CMK (cell line): ENCODE results near the gene NFIX.

Experiments
- DNase-seq: peaks from one replicate; pipeline ENCODE4 v3.0.0-alpha.2; 2010; ENCODE audit warnings: low read depth

NFIX gene

GRCh38 chr19:13104848-13105711, 109.8 kb downstream of the NFIX start:
- DNase-seq, result peak; percentile 69

GRCh38 chr19:13109361-13110098, 114.3 kb downstream of the NFIX start:
- no peak for DNase-seq

- no peak for DNase-seq
Measured at GRCh38 chr19:13110099-13110610, 114.9 kb downstream of the NFIX start.

GRCh38 chr19:13112555-13112954, 117.3 kb downstream of the NFIX start:
- no peak for DNase-seq

- DNase-seq, result no peak
Measured at GRCh38 chr19:13115936-13116281, 120.6 kb downstream of the NFIX start.

- DNase-seq, result peak; percentile 94
Measured at GRCh38 chr19:13116282-13117175, 121.3 kb downstream of the NFIX start, which contains the start of gene TRMT1. Gene TRMT1 (minus strand): TSS chr19:13116740. CDS start chr19:13116399, 341 bp downstream.

GRCh38 chr19:13117176-13117771, 122.0 kb downstream of the NFIX start:
- no peak for DNase-seq

GRCh38 chr19:13117772-13118423, 122.6 kb downstream of the NFIX start, which contains the start of gene NACC1:
Gene NACC1 (plus strand): TSS chr19:13118264. CDS start chr19:13135208, 16,944 bp downstream.
- peak; percentile 77 for DNase-seq

- peak; percentile 83 for DNase-seq
Measured at GRCh38 chr19:13118424-13119193, 123.3 kb downstream of the NFIX start.

- no peak for DNase-seq
Measured at GRCh38 chr19:13119627-13120026, 124.4 kb downstream of the NFIX start.

GRCh38 chr19:13120031-13120430, 124.8 kb downstream of the NFIX start:
- no peak for DNase-seq

GRCh38 chr19:13120817-13121216, 125.5 kb downstream of the NFIX start:
- no peak for DNase-seq

- no peak for DNase-seq
Measured at GRCh38 chr19:13121551-13122274, 126.4 kb downstream of the NFIX start.

- DNase-seq, result no peak
Measured at GRCh38 chr19:13122275-13122878, 127.1 kb downstream of the NFIX start.

- DNase-seq, result no peak
Measured at GRCh38 chr19:13122980-13123957, 128.0 kb downstream of the NFIX start.

GRCh38 chr19:13127051-13127450, 131.8 kb downstream of the NFIX start:
- no peak for DNase-seq

- no peak for DNase-seq
Measured at GRCh38 chr19:13127811-13128575, 132.7 kb downstream of the NFIX start.
